PFSK-1 (cell line): ENCODE results near the gene ASCC3.

Source experiments
- POLR2AphosphoS5 ChIP-seq: IDR thresholded peaks from 2 replicates; pipeline ENCODE4 v1.6.1; 2012; ENCODE audit warnings: low read depth, mild to moderate bottlenecking, control low read depth, low read length, moderate library complexity
- REST ChIP-seq, 2 experiments: IDR thresholded peaks; 2 replicates each; pipeline versions ENCODE4 v1.6.1 to v1.8.0; 2011 to 2012; ENCODE audit warnings: low read depth in 2 of 2, low read length in 2 of 2, control low read depth in 1 of 2, inconsistent platforms in 1 of 2, mild to moderate bottlenecking in 1 of 2, moderate library complexity in 1 of 2; ENCODE audit not compliant: insufficient read depth in 1 of 2
- TAF1 ChIP-seq: IDR thresholded peaks from 2 replicates; pipeline ENCODE4 v1.6.1; 2012; ENCODE audit warnings: low read length, control low read depth, borderline replicate concordance; ENCODE audit not compliant: insufficient read depth

GRCh38 chr6:100506651-100507050, 374.5 kb downstream of the ASCC3 start:
- TF ChIP-seq REST (IDR thresholded peaks at IDR 0.05; ENCODE audit: insufficient read depth in 1 of 2, low read depth in 2 of 2, low read length in 2 of 2) (no peak), POLR2AphosphoS5 (no peak), TAF1 (no peak)
